SHP77 (cell line): ENCODE measurements around the gene COL5A1.
"Not testable (repeated sequence)": the region's sequence is repeated elsewhere in the genome, so short reads cannot be mapped to it uniquely, and the experiment has no call there.

ENCODE experiments used
- DNase-seq, 2 experiments: peaks; one replicate each; lab custom pipeline; 2025; lab: John Stamatoyannopoulos, UW

The COL5A1 gene

GRCh38 chr9:134678666-134679443 is 37.3 kb downstream of the COL5A1 start:
- DNase-seq, result no peak

GRCh38 chr9:134679616-134680392 is 38.2 kb downstream of the COL5A1 start:
- no peak for DNase-seq

- no peak for DNase-seq
These were observed 38.9 kb downstream of the COL5A1 start for GRCh38 chr9:134680393-134681060.

GRCh38 chr9:134681061-134681661 is 39.6 kb downstream of the COL5A1 start:
- no peak for DNase-seq

- no peak for DNase-seq
These were observed 40.4 kb downstream of the COL5A1 start for GRCh38 chr9:134682026-134682425.

- no peak for DNase-seq
These were observed 41.2 kb downstream of the COL5A1 start for GRCh38 chr9:134682651-134683364.

- DNase-seq, result no peak
These were observed 42.2 kb downstream of the COL5A1 start for GRCh38 chr9:134683714-134684374.

- DNase-seq, result no peak
These were observed 42.7 kb downstream of the COL5A1 start for GRCh38 chr9:134684375-134684723.

GRCh38 chr9:134684941-134685340 is 43.3 kb downstream of the COL5A1 start:
- DNase-seq, result not testable (repeated sequence)

GRCh38 chr9:134685784-134686183 is 44.2 kb downstream of the COL5A1 start:
- no peak for DNase-seq

GRCh38 chr9:134686896-134687295 is 45.3 kb downstream of the COL5A1 start:
- DNase-seq, result no peak

- no peak for DNase-seq
These were observed 46.0 kb downstream of the COL5A1 start for GRCh38 chr9:134687556-134687955.

GRCh38 chr9:134688231-134688630 is 46.6 kb downstream of the COL5A1 start:
- no peak for DNase-seq

GRCh38 chr9:134688661-134689320 is 47.2 kb downstream of the COL5A1 start:
- no peak for DNase-seq

GRCh38 chr9:134689321-134690181 is 47.9 kb downstream of the COL5A1 start:
- DNase-seq, result peak in 1 of 2 experiments; percentile 29

- no peak for DNase-seq
These were observed 48.7 kb downstream of the COL5A1 start for GRCh38 chr9:134690301-134690751.

GRCh38 chr9:134690946-134691694 is 49.5 kb downstream of the COL5A1 start:
- DNase-seq, result no peak

- DNase-seq, result no peak
These were observed 50.3 kb downstream of the COL5A1 start for GRCh38 chr9:134691695-134692572.
